ENCODE measurements around the gene ANAPC2.

Gene ANAPC2

GRCh38 chr9:137214620-137215019 is 26.3 kb upstream of the ANAPC2 start:
- no peak for DNase-seq

- no peak for DNase-seq
Observed at GRCh38 chr9:137213160-137214060, 25.1 kb upstream of the ANAPC2 start.

GRCh38 chr9:137212520-137212919 is 24.2 kb upstream of the ANAPC2 start:
- DNase-seq: no peak

GRCh38 chr9:137211532-137211931 is 23.2 kb upstream of the ANAPC2 start:
- no peak for DNase-seq

GRCh38 chr9:137206602-137207001 is 18.2 kb upstream of the ANAPC2 start:
- DNase-seq: no peak

GRCh38 chr9:137205126-137206069 is 17.0 kb upstream of the ANAPC2 start, which contains the start of the genes NDOR1 and TMEM203:
NDOR1 (plus strand) TSS chr9:137205700; CDS start chr9:137205778, 78 bp downstream.
TMEM203 (minus strand) TSS chr9:137205648; CDS start chr9:137205414, 234 bp downstream.
- DNase-seq: peak; percentile 93

GRCh38 chr9:137204731-137205125 is 16.4 kb upstream of the ANAPC2 start:
- no peak for DNase-seq

- DNase-seq: no peak
Observed at GRCh38 chr9:137202966-137203365, 14.6 kb upstream of the ANAPC2 start.

- DNase-seq: no peak
Observed at GRCh38 chr9:137201205-137201868, 13.0 kb upstream of the ANAPC2 start.

GRCh38 chr9:137200311-137201204 is 12.2 kb upstream of the ANAPC2 start, which contains the start of gene TPRN:
TPRN (minus strand) TSS chr9:137200741; CDS start chr9:137200711, 30 bp downstream.
- peak; percentile 96 for DNase-seq

- no peak for DNase-seq
Observed at GRCh38 chr9:137199411-137200121, 11.2 kb upstream of the ANAPC2 start.

GRCh38 chr9:137198902-137199283 is 10.5 kb upstream of the ANAPC2 start:
- no peak for DNase-seq

- no peak for DNase-seq
Observed at GRCh38 chr9:137198051-137198901, 9.9 kb upstream of the ANAPC2 start.

GRCh38 chr9:137195525-137196220 is 7.3 kb upstream of the ANAPC2 start:
- no peak for DNase-seq

- DNase-seq: no peak
Observed at GRCh38 chr9:137194909-137195308, 6.5 kb upstream of the ANAPC2 start.

GRCh38 chr9:137194388-137194787 is 6.0 kb upstream of the ANAPC2 start:
- DNase-seq: no peak

GRCh38 chr9:137193771-137194170 is 5.4 kb upstream of the ANAPC2 start:
- DNase-seq: no peak

GRCh38 chr9:137192859-137193258 is 4.5 kb upstream of the ANAPC2 start:
- no peak for DNase-seq

GRCh38 chr9:137192448-137192780 is 4.1 kb upstream of the ANAPC2 start:
- no peak for DNase-seq

Measured in activated T-cell treated with anti-CD3 and anti-CD28 coated beads, Interleukin-2, amount 50 U/mL, for 1 hour (primary cell).